Measurements from ENCODE around the gene MAML2.

MAML2 gene

GRCh38 chr11:96105197-96105895 lies 237.6 kb downstream of the MAML2 start:
- no peak for DNase-seq (ENCODE audit: low read depth in 1 of 2, low spot score in 1 of 2)
- TF ChIP-seq CTCF (IDR thresholded peaks at IDR 0.05; ENCODE audit: insufficient read depth, low read length) (no peak), GABPA (IDR thresholded peaks at IDR 0.05; ENCODE audit: low read depth) (no peak), REST (IDR thresholded peaks at IDR 0.05; ENCODE audit: insufficient replicate concordance, low read depth) (no peak), POLR2AphosphoS5 (IDR thresholded peaks at IDR 0.05; ENCODE audit: low read depth) (no peak), SPI1 (IDR thresholded peaks at IDR 0.05; ENCODE audit: borderline replicate concordance, low read depth) (no peak)
- Histone ChIP-seq H3K27me3 (ENCODE audit: insufficient read depth, poor library complexity, severe bottlenecking) (no peaks in the 10 kb centered on the region), H3K27ac (replicated peaks) (no peak overlapping the region), H3K4me3 (replicated peaks; ENCODE audit: insufficient read depth, low read length) (no peak overlapping the region)

- Histone ChIP-seq H3K27me3 (ENCODE audit: insufficient read depth, poor library complexity, severe bottlenecking) (no peaks in the 10 kb centered on the region), H3K27ac (replicated peaks) (no peak overlapping the region), H3K4me3 (replicated peaks; ENCODE audit: insufficient read depth, low read length) (no peak overlapping the region)
- DNase-seq (ENCODE audit: low read depth in 1 of 2, low spot score in 1 of 2), result no peak
- TF ChIP-seq CTCF (IDR thresholded peaks at IDR 0.05; ENCODE audit: insufficient read depth, low read length) (no peak), SPI1 (IDR thresholded peaks at IDR 0.05; ENCODE audit: borderline replicate concordance, low read depth) (no peak), GABPA (IDR thresholded peaks at IDR 0.05; ENCODE audit: low read depth) (no peak), POLR2AphosphoS5 (IDR thresholded peaks at IDR 0.05; ENCODE audit: low read depth) (no peak), REST (IDR thresholded peaks at IDR 0.05; ENCODE audit: insufficient replicate concordance, low read depth) (no peak)
These were observed 238.5 kb downstream of the MAML2 start for GRCh38 chr11:96104496-96104895.

- no peak for TF ChIP-seq SPI1 (IDR thresholded peaks at IDR 0.05; ENCODE audit: borderline replicate concordance, low read depth)
- no peak for TF ChIP-seq REST (IDR thresholded peaks at IDR 0.05; ENCODE audit: insufficient replicate concordance, low read depth)
- TF ChIP-seq POLR2AphosphoS5 (IDR thresholded peaks at IDR 0.05; ENCODE audit: low read depth), result no peak
- TF ChIP-seq GABPA (IDR thresholded peaks at IDR 0.05; ENCODE audit: low read depth), result no peak
- no peak overlapping the region for H3K27ac ChIP-seq (replicated peaks)
- H3K4me3 ChIP-seq (replicated peaks; ENCODE audit: insufficient read depth, low read length), result no peak overlapping the region
- no peaks in the 10 kb centered on the region for H3K27me3 ChIP-seq (ENCODE audit: insufficient read depth, poor library complexity, severe bottlenecking)
- DNase-seq (ENCODE audit: low read depth in 1 of 2, low spot score in 1 of 2), result no peak
These were observed 239.3 kb downstream of the MAML2 start for GRCh38 chr11:96103721-96104120.

Data from HL-60 (cell line).